Measurements from ENCODE around the gene MGAT4D. TPM values are rescaled to one million over a fixed set of nuclear protein-coding genes. Genes with fewer than 3 reads are reported as not detected.

The MGAT4D gene
- total RNA-seq, 1 experiment from 2014 or later: not detected

- intact Hi-C loops (cut with micrococcal nuclease): no loop called here
- RAD21 ChIA-PET (ENCODE audit: low non-redundant PET in 1 of 2, low total read pairs in 2 of 2, uncharacterized antibody in 2 of 2, unreplicated experiment in 2 of 2): no interaction called here
- Histone ChIP-seq H3K4me2 (ENCODE audit: low read length) (no peak overlapping the region), H3K27ac (ENCODE audit: low read depth, low read length) (no peak overlapping the region), H3K9me2 (ENCODE audit: insufficient read depth) (no peaks in the 10 kb centered on the region), H3K4me1 (ENCODE audit: control insufficient read depth in 1 of 2, insufficient read depth in 2 of 2, low read length in 2 of 2) (peaks cover 3 to 10% of the 10 kb centered on the region in 2 experiments; a peak in 3 of 4 replicates), H4K20me1 (ENCODE audit: insufficient read depth) (no peaks in the 10 kb centered on the region), H3K27me3 (ENCODE audit: insufficient read depth, low read length) (no peaks in the 10 kb centered on the region), H3K79me2 (ENCODE audit: insufficient read depth, low read length) (no peaks in the 10 kb centered on the region), H3K9me3 (ENCODE audit: control insufficient read depth in 1 of 2, insufficient read depth in 1 of 2, low read depth in 1 of 2, low read length in 2 of 2) (no peaks in the 10 kb centered on the region), H3K36me3 (ENCODE audit: control insufficient read depth in 1 of 2, insufficient read depth in 2 of 2, low read length in 2 of 2) (no peaks in the 10 kb centered on the region), H2AFZ (ENCODE audit: low read depth, low read length, poor library complexity, severe bottlenecking) (no peak overlapping the region), H3K9ac (ENCODE audit: low read length) (no peak overlapping the region), H3K4me3 (replicated peaks in 1 of 2; ENCODE audit: low read depth in 1 of 2, low read length in 2 of 2) (no peak overlapping the region)
- no peak for TF ChIP-seq POLR2A (IDR thresholded peaks at IDR 0.05; ENCODE audit: borderline replicate concordance, extremely low read depth, insufficient read depth, insufficient read length)
- TF ChIP-seq, protein P1, sequence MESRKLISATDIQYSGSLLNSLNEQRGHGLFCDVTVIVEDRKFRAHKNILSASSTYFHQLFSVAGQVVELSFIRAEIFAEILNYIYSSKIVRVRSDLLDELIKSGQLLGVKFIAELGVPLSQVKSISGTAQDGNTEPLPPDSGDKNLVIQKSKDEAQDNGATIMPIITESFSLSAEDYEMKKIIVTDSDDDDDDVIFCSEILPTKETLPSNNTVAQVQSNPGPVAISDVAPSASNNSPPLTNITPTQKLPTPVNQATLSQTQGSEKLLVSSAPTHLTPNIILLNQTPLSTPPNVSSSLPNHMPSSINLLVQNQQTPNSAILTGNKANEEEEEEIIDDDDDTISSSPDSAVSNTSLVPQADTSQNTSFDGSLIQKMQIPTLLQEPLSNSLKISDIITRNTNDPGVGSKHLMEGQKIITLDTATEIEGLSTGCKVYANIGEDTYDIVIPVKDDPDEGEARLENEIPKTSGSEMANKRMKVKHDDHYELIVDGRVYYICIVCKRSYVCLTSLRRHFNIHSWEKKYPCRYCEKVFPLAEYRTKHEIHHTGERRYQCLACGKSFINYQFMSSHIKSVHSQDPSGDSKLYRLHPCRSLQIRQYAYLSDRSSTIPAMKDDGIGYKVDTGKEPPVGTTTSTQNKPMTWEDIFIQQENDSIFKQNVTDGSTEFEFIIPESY (IDR thresholded peaks at IDR 0.05; ENCODE audit: extremely low read depth, insufficient replicate concordance, low read length): no peak
- TF ChIP-seq CTCF (IDR thresholded peaks at IDR 0.05 in 2 of 3, conservative IDR thresholded peaks at IDR 0.05 in 1 of 3; ENCODE audit: borderline replicate concordance in 1 of 3, insufficient read depth in 1 of 3, low read depth in 2 of 3, low read length in 2 of 3): no peak
- TF ChIP-seq EZH2 (IDR thresholded peaks at IDR 0.05): no peak
- no peak for TF ChIP-seq SRF (IDR thresholded peaks at IDR 0.05; ENCODE audit: low read depth)
- TF ChIP-seq EGR1 (IDR thresholded peaks at IDR 0.05; ENCODE audit: low read depth): no peak
- no peak for TF ChIP-seq SIN3A (IDR thresholded peaks at IDR 0.05; ENCODE audit: low read depth)
- TF ChIP-seq YY1 (IDR thresholded peaks at IDR 0.05; ENCODE audit: extremely low read depth, insufficient replicate concordance, low read depth, low read length): no peak
- no peak for TF ChIP-seq POLR2AphosphoS5 (IDR thresholded peaks at IDR 0.05; ENCODE audit: low read depth, low read length)
- no peak for TF ChIP-seq SP1 (IDR thresholded peaks at IDR 0.05; ENCODE audit: low read depth)
- no peak for TF ChIP-seq CEBPB (IDR thresholded peaks at IDR 0.05; ENCODE audit: low read depth)
- no peak for TF ChIP-seq RAD21 (IDR thresholded peaks at IDR 0.05; ENCODE audit: low read depth)
- no peak for TF ChIP-seq TCF7L2 (IDR thresholded peaks at IDR 0.05; ENCODE audit: borderline replicate concordance, extremely low read depth, insufficient read depth, insufficient read length)
- TF ChIP-seq ZNF274 (IDR thresholded peaks at IDR 0.05; ENCODE audit: low read depth, low read length): no peak
- TF ChIP-seq JUND (IDR thresholded peaks at IDR 0.05): no peak
- TF ChIP-seq ELF1 (IDR thresholded peaks at IDR 0.05; ENCODE audit: borderline replicate concordance, low read depth): no peak
- TF ChIP-seq, protein P2, sequence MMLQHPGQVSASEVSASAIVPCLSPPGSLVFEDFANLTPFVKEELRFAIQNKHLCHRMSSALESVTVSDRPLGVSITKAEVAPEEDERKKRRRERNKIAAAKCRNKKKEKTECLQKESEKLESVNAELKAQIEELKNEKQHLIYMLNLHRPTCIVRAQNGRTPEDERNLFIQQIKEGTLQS (IDR thresholded peaks at IDR 0.05): no peak
- no peak for TF ChIP-seq CBX3 (IDR thresholded peaks at IDR 0.05; ENCODE audit: low read depth)
- no peak for TF ChIP-seq EZH2phosphoT487 (IDR thresholded peaks at IDR 0.05; ENCODE audit: borderline replicate concordance)
- POLR2A ChIA-PET: no interaction called here
- no TSS peak for BruUV-seq (replicated peaks)
- CTCF ChIA-PET: no interaction called here
- DNase-seq (ENCODE audit: low read depth, low spot score) (no peak), ATAC-seq (no peak)
Observed at GRCh38 chr4:140423106-140423505, 75.0 kb downstream of the MGAT4D start.

Data from HCT116 (cell line).